Stimulated activated CD8-positive, alpha-beta memory T cell treated with anti-CD3 and anti-CD28 coated beads, Interleukin-2, amount 100 ng/mL, for 48 hours (primary cell): ENCODE results near the gene SIRPB2.

Experiments used
- DNase-seq, 2 donors: peaks; one replicate each; pipeline ENCODE4 v3.0.0-alpha.2; 2020; ENCODE audit warnings: low read depth in 2 of 2

SIRPB2 gene

DNA sequence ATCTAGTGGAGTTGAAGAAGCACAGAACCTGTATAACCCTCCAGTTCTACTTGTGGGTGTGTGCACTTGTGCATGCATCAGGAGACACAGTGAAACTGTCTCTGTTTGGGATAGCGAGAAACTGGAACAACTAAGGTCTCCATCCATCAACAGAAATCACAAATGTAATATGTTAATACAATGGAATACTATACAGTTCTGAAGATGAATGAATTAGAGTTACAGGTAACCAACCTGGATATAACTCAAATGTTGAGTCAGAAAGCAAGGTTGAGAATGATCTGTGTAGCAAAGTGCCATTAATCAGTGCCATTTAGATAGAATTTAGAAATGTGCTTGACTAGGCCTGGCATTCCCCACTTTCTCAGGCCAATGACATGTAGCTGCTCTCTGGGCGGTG is 20.0 kb downstream of the SIRPB2 start:
- no peak for DNase-seq

DNA sequence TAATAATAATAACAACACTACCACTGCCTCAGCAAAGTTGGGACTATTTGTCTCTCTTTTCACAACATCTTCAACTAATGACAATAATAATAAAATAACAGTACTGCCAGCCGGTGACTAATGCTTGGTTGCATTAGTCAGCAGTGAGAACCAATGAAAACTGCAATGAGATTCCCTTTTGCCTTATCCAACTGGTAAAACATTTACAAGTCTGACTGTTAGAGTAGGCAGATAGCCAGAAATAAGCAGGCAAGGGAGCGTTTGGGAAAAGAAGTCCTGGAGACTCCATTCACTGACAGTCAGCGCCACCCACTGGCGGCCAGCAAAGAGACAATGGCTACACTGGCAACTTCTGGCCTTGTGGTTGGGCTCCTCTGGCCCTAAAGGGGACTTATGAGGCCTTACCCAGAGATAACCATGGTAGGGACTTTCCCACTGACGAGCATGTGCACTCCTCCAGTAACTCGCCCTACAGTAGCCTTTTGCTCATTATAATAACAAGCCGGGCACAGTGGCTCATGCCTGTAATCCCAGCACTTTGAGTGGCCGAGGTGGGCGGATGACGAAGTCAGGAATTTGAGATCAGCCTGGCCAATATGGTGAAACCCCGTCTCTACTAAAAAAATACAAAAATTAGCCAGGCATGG is 21.2 kb downstream of the SIRPB2 start:
- peak in 1 of 2 donors; percentile 22 for DNase-seq

DNA sequence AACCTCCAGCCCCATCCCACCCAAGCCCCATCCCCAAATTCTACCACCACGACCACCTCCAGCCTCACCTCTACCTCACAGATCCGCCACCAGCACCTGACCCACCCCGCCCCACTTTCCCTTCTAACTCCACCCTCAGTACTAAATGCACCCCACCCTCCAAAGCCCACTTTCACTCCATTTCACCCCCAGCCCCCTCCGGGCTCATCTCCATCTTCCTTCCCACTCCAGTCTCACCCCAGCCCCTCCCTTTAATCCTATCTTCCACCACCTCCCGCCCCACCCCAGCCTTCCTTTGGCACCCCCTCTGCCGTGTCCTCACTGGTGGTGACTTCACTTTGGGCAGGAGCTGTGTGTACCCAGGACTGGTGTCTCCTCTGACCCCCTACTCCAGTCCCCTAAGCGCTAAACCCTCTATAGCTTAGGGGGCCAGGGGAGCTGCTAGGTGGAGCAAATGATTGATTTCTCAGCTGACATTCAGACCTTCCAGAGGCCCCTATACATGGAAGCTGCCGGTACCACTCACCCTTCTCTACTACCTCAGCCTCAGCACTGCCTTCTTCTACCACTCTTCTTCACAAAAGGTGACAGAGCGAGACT is 21.8 kb downstream of the SIRPB2 start:
- no peak for DNase-seq

DNA sequence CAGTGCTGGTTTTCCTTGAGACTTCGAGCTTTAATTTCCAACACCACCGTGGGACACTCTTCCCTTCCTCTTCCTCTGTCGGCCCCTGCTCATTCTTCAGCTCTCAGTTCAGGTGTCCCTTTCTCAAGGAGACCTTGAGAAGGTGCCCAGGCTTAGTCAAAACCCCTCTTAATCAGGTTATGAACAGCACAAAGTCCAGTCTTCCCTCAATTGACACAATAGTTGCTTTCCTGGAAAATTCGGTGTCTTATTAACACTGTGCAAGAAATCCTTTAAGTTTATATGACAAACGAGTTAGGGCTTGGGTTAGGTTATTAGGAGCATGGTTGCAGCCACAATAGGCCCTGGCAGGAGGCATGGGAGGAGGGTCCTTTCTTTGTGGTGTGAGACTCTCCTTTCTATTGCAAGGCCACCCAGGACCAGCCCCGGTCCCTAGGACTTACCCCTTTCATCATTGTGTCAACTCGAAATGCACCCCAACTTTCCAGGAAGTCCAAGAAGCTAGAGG is 23.0 kb downstream of the SIRPB2 start:
- no peak for DNase-seq

DNA sequence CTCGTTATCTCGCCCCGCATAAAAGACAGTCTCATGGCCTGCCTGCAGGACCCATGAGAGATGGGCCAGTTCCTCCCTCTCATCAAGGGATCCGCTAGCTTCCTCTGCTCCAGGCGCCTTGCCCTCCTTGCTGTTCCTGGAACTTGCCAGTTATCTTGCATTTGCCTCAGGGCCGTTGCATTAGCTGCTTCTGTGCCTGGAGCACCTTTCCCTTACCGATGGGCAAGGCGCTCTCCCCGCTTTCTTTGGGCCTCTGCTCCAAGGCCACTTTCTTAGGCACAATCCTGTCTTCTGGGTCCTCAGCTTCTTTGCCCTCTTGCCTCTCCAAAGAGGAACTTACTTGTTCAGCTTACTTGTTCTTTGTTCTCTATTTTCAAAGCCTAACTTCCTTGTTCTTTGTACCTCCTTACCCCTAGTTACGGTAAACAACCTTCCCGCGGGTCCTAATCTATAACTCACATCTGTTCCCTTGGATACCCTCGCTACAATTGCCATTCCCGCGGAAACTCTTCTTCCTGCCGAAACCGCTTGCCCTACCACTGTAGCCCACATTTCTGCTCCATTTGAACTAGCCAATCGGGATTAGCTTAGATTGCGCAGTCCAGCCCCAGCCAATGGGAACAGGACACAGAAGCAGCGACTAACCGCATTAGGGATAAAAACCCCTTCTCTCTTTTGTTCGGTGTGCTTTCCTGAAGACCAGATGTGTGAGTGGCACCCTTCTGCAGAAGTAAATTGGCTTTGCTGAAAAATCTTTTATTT is 23.7 kb downstream of the SIRPB2 start:
- DNase-seq: no peak

DNA sequence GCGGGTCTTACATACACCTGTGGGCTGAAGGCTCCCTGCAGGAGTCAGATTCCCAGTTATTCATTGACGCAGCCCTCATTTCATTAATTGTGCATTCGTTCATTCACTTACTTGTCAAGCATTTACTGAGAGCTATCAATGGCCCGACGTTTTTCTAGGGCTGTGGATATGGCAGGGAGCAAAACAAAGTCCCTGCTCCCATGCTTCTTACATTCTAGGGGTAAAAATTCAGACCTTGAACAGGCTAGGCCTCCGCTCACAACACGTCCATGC is 24.2 kb downstream of the SIRPB2 start:
- no peak for DNase-seq

DNA sequence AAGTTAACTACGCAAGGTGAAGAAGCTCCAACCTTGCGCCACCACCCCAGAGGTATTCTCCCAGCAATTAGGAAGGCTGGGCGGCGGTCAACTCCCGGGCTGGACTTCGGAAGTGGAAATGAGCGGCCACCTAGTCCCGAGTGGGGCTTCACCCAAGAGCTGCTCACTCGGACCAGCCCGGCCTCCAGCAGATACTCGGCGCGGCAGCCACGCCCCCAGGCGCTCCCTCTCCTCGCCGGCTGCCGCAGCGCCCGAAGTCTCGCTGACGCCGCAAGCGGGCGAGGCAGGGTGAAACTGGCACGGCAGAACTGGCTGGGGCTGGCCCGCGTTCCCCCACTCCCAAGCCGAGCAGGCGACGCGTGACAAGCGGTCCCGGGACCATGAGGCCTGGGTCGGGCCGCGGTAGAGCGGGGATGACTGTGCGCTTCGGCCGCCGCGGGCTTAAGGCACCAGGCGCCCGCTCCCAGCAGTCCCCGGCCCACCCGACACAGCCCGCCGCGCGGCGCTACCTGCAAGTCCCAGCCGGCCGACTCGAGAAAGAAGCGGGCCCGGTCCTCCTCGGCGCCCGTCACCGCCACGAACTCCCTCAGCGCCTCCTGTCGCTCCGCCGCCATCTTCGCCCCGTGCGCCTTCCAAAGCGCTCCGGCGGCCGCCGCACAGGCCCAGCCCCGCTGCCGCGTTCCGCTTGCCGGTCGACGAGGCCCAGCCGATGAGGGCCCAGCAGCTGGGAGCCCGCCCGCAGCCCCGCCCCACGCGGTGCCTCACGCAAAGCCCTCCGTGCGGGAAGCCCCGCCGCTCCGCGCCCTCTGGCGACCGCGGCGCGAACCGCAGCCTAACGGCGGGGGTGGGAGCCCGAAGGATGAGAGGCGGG is 24.8 kb downstream of the SIRPB2 start, which contains the start of gene NSFL1C:
Gene NSFL1C (minus strand): TSS at position 639 of the 871 bp plus-strand sequence. CDS start 25 bp downstream, at position 614.
- DNase-seq: peak; percentile 93 to 99

DNA sequence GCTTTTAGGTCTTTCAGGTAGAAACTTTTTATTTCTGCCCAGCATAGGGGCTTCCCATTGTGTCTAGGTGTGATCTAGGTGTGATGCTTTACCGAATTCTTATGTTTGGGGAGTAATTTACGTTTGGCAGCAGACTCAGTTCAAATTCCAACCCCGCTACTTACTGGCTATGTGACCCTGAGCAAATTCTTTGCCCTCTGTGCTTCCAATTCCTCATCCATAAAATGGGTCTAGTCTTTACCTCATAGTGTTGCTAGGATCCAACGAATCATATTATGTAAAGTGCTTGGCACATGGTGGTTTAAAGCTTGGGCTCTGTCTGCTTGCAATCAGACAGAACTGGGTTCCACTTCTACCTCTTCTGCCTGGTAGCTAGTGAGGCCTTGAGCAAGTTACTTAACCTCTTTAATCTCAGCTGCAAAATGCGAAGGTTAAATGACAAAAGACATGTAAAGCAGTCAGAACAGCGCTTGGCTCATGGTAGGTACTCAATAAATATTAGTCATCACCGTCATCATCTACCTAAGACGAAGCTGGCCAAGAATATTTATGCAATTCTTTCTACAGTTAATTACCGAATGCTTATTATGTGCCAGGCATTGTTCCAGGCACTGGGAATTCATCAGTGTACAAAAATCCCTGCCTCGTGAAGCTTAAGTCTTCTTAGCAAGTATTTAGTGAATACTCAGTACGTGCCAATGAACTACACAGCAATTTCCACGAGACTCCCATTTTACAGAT is 25.6 kb downstream of the SIRPB2 start:
- DNase-seq: no peak

DNA sequence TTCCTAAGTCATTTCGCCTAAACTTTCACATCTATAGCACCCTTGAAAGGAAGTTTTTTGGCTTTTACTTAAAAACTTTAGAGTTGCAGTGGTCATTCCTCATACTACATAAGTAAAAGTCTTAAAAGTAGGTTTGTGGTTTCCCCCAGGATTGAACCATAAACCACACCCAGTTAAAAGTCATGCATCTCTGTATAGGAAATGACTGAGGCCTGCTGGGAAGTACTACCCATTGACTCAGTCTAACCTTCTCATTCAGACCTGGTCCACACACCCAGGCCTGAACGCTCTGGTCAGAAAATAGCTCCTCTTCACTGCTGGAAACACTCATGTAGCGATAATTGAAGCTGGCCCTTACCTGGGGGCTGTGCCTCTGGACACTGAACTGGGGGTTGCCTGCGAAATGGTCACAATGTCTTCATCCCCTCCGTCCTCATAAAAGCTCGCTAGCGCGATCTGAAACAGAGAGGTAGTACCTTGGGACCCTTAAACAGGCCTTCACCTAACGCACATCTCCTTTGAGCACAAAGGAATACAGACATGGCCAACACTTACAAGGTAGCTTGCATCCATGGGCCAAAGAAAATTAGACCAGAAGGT is 27.1 kb downstream of the SIRPB2 start:
- no peak for DNase-seq

DNA sequence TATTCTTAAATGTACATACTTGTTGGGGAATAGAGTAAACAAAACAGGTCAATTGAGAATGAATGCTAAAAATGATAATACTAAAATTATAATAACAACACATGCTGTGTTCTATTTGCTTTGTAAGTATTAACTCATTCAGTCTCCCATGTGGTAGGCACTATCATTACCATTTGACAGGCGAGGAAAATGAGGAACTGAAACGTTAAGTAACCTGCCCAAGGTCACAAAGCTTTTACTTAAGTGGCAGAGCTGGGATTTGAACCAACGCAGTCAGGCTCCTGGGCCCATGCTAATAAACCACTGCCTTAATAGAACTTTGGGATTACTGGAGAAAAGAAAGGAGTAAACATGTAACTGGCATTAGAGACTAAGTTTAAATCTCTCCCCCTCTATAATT is 28.4 kb downstream of the SIRPB2 start:
- no peak for DNase-seq

DNA sequence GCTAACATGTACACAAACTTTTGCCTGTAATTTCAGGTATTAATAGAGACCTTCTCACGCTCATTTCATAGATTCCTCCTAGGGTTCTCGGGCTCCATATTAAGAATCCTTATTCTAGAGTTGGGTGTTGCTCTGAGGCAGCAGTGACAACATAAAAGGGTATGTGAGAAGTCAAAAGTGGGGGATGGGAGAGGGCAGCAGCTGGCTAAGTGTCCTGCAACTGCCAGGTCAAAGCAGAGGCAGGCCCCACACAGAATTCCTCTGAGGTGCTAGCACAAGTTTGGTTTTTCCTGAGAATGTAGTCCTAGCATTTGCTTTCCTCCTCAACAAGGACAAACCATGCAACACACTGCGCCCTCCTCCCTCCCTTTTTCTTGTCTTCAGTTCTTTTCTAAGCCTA is 29.2 kb downstream of the SIRPB2 start:
- DNase-seq: no peak

DNA sequence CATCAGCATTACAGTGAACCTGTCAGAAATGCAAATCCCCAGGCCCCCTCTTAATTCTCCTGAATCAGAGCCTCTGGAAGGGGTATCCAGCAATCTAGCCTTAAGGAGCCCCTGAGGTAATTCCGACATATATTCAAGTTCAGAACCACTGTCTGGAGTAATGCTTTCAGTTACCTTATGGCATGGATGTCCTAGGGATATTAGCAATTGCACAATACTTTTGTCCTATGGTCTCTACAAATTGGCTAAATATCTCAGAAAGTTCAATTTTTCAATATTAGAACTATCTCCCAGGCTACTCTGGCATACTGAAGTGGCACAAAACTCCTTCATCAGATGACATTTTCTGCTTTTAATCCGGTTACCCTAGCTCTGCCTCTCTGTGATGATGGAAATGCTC is 30.9 kb downstream of the SIRPB2 start:
- DNase-seq: no peak

DNA sequence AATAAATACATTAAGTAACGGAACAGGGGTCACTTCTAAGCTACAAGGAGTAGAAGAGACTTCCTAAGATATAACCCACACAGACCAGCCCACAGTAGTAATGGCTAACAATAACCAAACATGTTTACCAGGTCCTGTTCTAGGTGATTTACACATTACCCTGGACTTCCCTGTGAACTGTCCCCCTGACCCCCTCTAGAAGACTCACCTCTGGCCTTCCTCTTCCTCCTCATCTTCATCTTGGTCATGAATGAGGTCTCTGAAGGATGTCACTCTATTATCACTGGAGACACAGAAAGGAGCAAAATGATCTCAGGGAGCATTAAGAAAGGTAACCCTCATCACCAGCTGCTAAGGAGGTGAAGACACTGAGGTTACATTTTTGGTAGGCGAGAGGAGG is 33.2 kb downstream of the SIRPB2 start:
- no peak for DNase-seq

DNA sequence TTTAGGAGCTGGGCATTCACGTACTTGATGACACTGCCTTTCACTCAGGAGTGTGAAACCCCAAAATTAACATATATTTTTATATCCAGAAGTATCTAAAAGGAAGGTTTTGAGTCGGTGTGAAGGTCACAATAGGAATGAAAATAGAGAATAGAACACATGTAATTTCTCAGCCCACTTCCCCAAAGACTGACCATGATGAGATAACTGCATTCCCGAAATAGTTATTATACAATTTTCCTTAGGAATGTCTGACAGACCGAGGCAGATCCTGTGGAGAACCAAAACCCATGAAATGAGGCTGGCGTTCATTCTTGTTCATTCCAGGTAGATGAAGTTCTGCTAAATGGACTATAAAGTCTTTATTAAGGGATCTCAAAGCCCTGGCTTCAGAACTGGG is 34.9 kb downstream of the SIRPB2 start:
- no peak for DNase-seq

DNA sequence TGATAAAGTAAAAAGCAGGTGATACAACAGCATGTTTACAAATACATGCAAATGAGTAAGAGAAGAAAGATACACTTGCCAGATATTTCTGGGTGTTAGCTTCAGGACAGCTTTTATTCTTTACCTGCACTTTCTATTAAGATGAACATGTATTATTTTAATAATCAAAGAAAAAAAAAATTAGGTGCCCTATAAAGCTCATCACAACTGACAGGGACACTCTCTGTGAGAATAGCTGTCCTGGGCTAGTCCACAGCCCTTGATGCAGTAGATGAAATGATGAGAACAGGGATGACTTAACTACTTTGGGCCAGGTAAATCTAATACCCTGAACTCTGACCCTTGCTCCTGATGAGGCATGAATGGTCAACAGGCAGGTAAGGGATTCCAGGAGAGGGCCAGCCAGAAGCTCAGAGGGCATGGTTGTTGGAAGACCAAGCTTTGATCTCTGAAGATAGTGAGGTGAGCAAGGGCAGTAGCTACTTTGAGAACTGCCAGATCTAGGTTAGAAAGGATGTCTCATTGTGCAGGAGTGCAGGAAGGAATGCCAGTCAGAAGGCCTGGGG is 40.2 kb downstream of the SIRPB2 start:
- no peak for DNase-seq

DNA sequence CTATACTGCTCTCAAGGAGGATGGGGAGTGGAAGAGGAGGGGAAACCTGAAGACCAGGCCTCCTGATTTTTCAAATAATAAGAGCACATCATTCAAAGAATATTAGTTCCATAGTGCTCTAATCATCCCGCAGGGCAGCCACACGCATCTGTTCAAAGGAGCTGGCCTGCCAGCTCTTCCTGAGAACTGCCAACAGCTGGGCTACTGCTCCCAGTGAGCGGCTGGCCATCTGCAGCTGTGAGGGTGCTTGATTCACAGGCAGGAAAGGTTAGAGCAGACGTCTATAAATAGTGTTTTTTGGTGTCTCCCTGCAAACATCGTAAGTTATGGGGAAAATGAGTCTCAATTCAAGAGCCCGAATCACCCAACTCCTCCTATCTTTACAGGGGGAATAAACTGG is 41.9 kb downstream of the SIRPB2 start:
- DNase-seq: no peak

DNA sequence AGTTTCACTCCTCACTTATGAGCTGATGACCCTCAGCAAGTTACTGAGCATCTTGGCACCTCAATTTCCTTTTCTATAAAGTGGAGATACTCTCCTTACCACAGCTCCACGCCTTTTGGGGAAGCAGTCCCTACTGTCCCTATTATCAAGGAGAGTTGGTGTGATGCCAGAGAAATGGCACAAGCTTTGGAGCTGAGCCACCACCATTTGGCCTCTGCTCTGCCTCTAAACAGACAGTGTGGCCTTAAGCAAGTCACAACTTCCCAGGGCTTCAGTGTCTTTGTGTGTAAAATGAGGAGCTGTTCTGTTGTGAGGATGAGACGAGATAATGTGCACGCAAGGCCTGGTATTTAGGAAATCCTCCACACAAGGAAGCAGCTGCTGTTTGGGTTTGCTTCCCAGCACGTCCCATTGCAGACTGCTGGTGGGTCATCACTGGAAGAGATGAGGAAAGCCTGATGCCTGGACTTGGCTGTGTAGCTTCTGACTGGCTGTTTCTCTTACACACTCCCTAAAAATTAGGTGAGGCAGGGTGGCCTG is 43.1 kb downstream of the SIRPB2 start:
- no peak for DNase-seq

DNA sequence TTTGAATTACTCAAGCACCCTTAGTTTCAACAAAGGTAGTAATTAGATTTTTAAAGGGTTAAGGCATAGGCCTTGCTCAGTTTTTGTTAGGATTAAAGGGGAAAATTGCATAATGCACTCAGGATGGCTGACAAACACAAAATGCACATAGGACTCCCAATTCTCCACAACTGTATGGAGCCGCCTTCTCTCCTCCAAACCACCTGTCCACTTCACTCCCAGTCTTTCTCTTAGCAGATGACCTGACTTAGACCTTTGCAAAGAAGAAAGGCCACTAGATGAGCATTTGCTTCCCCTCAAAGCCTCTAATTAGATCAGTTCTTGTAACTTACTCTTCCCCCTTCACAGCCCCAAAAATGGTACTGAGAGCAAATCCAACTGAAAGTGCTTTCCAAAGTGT is 44.7 kb downstream of the SIRPB2 start:
- DNase-seq: no peak

DNA sequence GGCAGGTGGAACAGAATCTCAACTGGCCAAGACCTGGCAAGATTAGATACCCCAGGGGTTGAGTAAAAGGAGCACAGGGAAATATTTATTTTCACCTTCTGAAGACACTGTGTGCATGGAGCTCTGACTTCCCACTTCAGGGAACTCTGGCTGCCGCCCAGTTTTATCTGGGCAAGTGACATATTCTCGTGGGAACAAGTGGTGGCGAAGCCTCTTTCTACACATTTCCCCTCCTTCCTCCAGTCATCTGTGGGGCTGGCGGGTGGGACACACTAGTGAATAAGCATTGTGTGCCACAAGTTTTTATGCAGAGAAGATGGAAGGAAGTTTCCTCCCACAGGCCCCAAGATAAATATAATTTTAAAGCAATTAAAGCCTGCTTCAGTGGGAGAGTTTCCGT is 48.1 kb downstream of the SIRPB2 start:
- DNase-seq: no peak

DNA sequence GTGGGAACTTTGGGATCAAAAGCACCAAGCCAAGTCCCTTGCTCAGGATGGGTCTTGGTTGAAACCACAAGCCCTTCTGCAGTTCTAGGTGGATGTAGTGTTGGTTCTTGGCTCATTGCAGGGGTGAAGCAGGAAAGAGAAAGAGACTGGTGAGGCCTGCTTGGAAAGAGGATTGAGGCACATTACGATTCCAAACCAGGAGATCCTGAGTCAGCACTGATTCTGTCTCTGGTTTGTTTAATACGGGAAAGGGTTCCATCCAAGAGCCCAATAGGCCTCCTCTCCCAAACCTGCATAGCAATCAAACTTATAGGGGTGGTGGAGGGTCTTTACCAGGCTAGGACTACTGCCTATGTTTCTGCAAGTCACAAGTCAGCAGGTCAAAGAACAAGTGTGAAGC is 48.9 kb downstream of the SIRPB2 start:
- no peak for DNase-seq
